HFF-Myc (cell line): Measurements from ENCODE around the gene HSFX4.
"Not testable (repeated sequence)": the region's sequence is repeated elsewhere in the genome, so short reads cannot be mapped to it uniquely, and the experiment has no call there.

Source experiments
- DNase-seq: peaks from one replicate; pipeline ENCODE4 v3.0.0-alpha.2; 2011; ENCODE audit warnings: low read depth; ENCODE audit errors: extremely low read depth
- H3K4me3 ChIP-seq: replicated peaks from 2 replicates; pipeline ENCODE4 v1.5.1; 2011; ENCODE audit warnings: low read depth, mild to moderate bottlenecking, control low read depth, low read length
- CTCF ChIP-seq: IDR thresholded peaks from 2 replicates; pipeline ENCODE4 v1.5.1; 2012; ENCODE audit warnings: mild to moderate bottlenecking, low read depth, low read length, control low read depth; ENCODE audit errors: missing control alignments

The HSFX4 gene

GRCh38 chrX:149937871-149938426 lies 8.6 kb downstream of the HSFX4 start:
- TF ChIP-seq CTCF = no peak
- no peak for DNase-seq
- peak overlapping the region; percentile 88 for H3K4me3 ChIP-seq

GRCh38 chrX:149938427-149938880 lies 9.1 kb downstream of the HSFX4 start, which contains the start of gene EOLA2:
EOLA2 (minus strand) TSS chrX:149938491; CDS start chrX:149933874, 4,617 bp downstream.
- peak; percentile 94 for DNase-seq
- H3K4me3 ChIP-seq = peak within 1 kb of the TSS; percentile 88
- TF ChIP-seq CTCF = peak; percentile 60

- DNase-seq = peak; percentile 52
- H3K4me3 ChIP-seq = peak overlapping the region; percentile 45
Measured at GRCh38 chrX:149938881-149939654, 9.7 kb downstream of the HSFX4 start.

GRCh38 chrX:149939655-149939904 lies 10.2 kb downstream of the HSFX4 start:
- no peak for DNase-seq
- peak overlapping the region; percentile 45 for H3K4me3 ChIP-seq
- no peak for TF ChIP-seq CTCF

More at GRCh38 chrX:149938881-149939654, 9.7 kb downstream of the HSFX4 start:
- no peak for TF ChIP-seq CTCF

- peak overlapping the region; percentile 45 for H3K4me3 ChIP-seq
- peak; percentile 95 for DNase-seq
- TF ChIP-seq CTCF = no peak
Measured at GRCh38 chrX:149939905-149940673, 10.7 kb downstream of the HSFX4 start.

GRCh38 chrX:149940674-149941024 lies 11.3 kb downstream of the HSFX4 start:
- 0 out of 2 replicates have a peak overlapping the region, but pooled peaks have one; percentile 1 for H3K4me3 ChIP-seq
- DNase-seq = not testable (repeated sequence)
- peak; percentile 39 for TF ChIP-seq CTCF

- DNase-seq, H3K4me3 ChIP-seq: not testable (repeated sequence)
Measured at GRCh38 chrX:149945087-149945670, 15.8 kb downstream of the HSFX4 start.

GRCh38 chrX:149945820-149946219 lies 16.4 kb downstream of the HSFX4 start:
- not testable (repeated sequence) for DNase-seq, H3K4me3 ChIP-seq

- not testable (repeated sequence) for H3K4me3 ChIP-seq, DNase-seq
Measured at GRCh38 chrX:149946932-149947331, 17.6 kb downstream of the HSFX4 start.
